ENCODE data around the gene WIZ. TPM values are rescaled to one million over a fixed set of nuclear protein-coding genes. Genes with fewer than 3 reads are reported as not detected.

WIZ gene
- total and polyA plus RNA-seq, 9 of the 15 experiments (the other 6 are each of a cell fraction or from before 2014, with no cell fraction given), result 0.06 to 37.5 (median 4.8) TPM

DNA sequence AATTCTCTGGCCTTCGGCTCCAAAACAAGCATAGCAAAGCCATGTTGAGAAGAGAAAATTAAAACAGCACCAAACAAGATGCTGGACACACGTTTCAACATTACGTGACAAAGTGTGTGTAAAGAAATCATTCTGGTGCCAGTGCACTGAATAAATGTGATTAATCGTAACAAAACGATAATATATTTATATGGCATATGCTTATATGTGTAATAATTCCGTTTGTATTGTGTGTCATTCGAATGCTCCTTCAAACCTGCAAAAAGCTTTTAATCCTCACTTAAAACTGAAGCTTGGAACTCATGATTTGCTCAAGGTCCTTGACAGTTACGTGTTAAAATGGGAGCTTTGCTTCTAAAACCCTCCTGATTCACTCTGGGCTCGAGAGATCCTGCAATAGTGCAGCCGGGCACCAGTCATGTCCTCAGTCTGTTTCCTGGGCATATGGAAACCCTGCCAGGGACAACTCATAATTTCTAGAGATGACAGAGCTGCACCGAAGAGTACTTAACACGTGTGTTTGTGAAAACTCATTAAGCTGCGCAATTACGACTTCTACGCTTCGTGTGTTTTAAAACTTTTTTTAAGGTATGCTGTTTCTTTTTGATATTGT lies 30.2 kb downstream of the WIZ start:
- peaks cover 7% of the 10 kb centered on the region for H4K20me1 ChIP-seq (replicated peaks; ENCODE audit: control insufficient read depth, insufficient read depth, low read length)
- in situ Hi-C loops (cut with MboI), result no loop called here
- H2AFZ ChIP-seq (ENCODE audit: low read depth, low read length), result peak overlapping the region; percentile 91
- ChIA-PET POLR2A (interaction anchor here (0.6 to 6.8 kb wide), 23 partner anchors 8 to 152 kb away, joined by 3 to 54 read pairs (median 4); partner anchors contain the start of genes AKAP8 and BRD4), CTCF (ENCODE audit: low intra/inter-chr PET ratio) (interaction anchor here (0.8 to 2.5 kb wide), 2 partner anchors 137 to 156 kb away, joined by 3 to 15 read pairs; no protein-coding TSS in a partner anchor)
- ATAC-seq (no peak), DNase-seq (ENCODE audit: extremely low read depth in 1 of 4, low spot score in 3 of 4) (peak in 1 of 4 experiments; percentile 18), FAIRE-seq (no peak)
- H3K79me2 ChIP-seq (ENCODE audit: control insufficient read depth, insufficient read depth, low read length), result peaks cover 42% of the 10 kb centered on the region
- H3K4me3 ChIP-seq, result peak overlapping the region; percentile 85
- peaks cover 4% of the 10 kb centered on the region for H3K9me1 ChIP-seq (ENCODE audit: control insufficient read depth, insufficient read depth, low read length)
- peak overlapping the region; percentile 65 to 67 for H3K9ac ChIP-seq (ENCODE audit: insufficient read depth in 1 of 2, low read depth in 2 of 2, low read length in 2 of 2)
- peak overlapping the region; percentile 91 for H3K4me2 ChIP-seq (ENCODE audit: insufficient read depth, low read length)
- no peaks in the 10 kb centered on the region for H3K9me3 ChIP-seq (replicated peaks; ENCODE audit: control insufficient read depth, insufficient read depth, low read depth, low read length)
- H3K36me3 ChIP-seq (ENCODE audit: control insufficient read depth, insufficient read depth, low read length), result peaks cover 49% of the 10 kb centered on the region
- no TSS peak for BruUV-seq (replicated peaks)
- H3K27me3 ChIP-seq (ENCODE audit: control insufficient read depth in 2 of 2, insufficient read depth in 2 of 2, low read length in 2 of 2), result no peaks in the 10 kb centered on the region
- peaks cover 12 to 29% of the 10 kb centered on the region in 2 experiments; a peak in 4 of 5 replicates for H3K4me1 ChIP-seq (replicated peaks in 1 of 2; ENCODE audit: control insufficient read depth in 2 of 2, insufficient read depth in 2 of 2, low read length in 2 of 2)
- intact Hi-C loops (cut with micrococcal nuclease), result loop anchor here (1.0 to 2.0 kb wide), 2 partner anchors 13 to 137 kb away; no protein-coding TSS in a partner anchor
- H3K27ac ChIP-seq (ENCODE audit: extremely low read depth, low read depth, low read length), result peak overlapping the region; percentile 18; the same call in 1 of the 3 replicates
- 19% methylated on average over 16 of the region's 16 CpGs for WGBS (ENCODE audit: insufficient coverage, low coverage, missing lambda C conversion rate)
- TF ChIP-seq ZNF3 (CRISPR knock-in tag; IDR thresholded peaks at IDR 0.05) (no peak), HNRNPLL (IDR thresholded peaks at IDR 0.05; ENCODE audit: low read depth, low read length, poor library complexity, severe bottlenecking) (peak; percentile 11), SMARCA4 (IDR thresholded peaks at IDR 0.05) (0 out of 2 replicates have a peak, but pooled peaks have one; percentile 7), ZNF24 (IDR thresholded peaks at IDR 0.05) (0 out of 2 replicates have a peak, but pooled peaks have one; percentile 21), ELF1 (tag; IDR thresholded peaks at IDR 0.05) (0 out of 2 replicates have a peak, but pooled peaks have one; percentile 23), ZNF121 (CRISPR knock-in tag; conservative IDR thresholded peaks at IDR 0.05) (no peak), HNRNPL (IDR thresholded peaks at IDR 0.05; ENCODE audit: low read depth, low read length) (peak; percentile 59; the same call in 1 of the 2 replicates), ZNF197 (CRISPR knock-in tag; IDR thresholded peaks at IDR 0.05; ENCODE audit: low read depth) (no peak), ZNF395 (CRISPR knock-in tag; IDR thresholded peaks at IDR 0.05) (peak; percentile 17), ZNF324 (CRISPR knock-in tag; IDR thresholded peaks at IDR 0.05) (0 out of 2 replicates have a peak, but pooled peaks have one; percentile 37), CBX5 (IDR thresholded peaks at IDR 0.05; ENCODE audit: borderline replicate concordance, low read depth) (no peak), THAP7 (CRISPR knock-in tag; IDR thresholded peaks at IDR 0.05) (0 out of 2 replicates have a peak, but pooled peaks have one; percentile 40)
- TF ChIP-seq, protein P1, sequence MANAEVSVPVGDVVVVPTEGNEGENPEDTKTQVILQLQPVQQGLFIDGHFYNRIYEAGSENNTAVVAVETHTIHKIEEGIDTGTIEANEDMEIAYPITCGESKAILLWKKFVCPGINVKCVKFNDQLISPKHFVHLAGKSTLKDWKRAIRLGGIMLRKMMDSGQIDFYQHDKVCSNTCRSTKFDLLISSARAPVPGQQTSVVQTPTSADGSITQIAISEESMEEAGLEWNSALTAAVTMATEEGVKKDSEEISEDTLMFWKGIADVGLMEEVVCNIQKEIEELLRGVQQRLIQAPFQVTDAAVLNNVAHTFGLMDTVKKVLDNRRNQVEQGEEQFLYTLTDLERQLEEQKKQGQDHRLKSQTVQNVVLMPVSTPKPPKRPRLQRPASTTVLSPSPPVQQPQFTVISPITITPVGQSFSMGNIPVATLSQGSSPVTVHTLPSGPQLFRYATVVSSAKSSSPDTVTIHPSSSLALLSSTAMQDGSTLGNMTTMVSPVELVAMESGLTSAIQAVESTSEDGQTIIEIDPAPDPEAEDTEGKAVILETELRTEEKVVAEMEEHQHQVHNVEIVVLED (CRISPR knock-in tag; IDR thresholded peaks at IDR 0.05), result 0 out of 2 replicates have a peak, but pooled peaks have one; percentile 11
- TF ChIP-seq, protein P2, sequence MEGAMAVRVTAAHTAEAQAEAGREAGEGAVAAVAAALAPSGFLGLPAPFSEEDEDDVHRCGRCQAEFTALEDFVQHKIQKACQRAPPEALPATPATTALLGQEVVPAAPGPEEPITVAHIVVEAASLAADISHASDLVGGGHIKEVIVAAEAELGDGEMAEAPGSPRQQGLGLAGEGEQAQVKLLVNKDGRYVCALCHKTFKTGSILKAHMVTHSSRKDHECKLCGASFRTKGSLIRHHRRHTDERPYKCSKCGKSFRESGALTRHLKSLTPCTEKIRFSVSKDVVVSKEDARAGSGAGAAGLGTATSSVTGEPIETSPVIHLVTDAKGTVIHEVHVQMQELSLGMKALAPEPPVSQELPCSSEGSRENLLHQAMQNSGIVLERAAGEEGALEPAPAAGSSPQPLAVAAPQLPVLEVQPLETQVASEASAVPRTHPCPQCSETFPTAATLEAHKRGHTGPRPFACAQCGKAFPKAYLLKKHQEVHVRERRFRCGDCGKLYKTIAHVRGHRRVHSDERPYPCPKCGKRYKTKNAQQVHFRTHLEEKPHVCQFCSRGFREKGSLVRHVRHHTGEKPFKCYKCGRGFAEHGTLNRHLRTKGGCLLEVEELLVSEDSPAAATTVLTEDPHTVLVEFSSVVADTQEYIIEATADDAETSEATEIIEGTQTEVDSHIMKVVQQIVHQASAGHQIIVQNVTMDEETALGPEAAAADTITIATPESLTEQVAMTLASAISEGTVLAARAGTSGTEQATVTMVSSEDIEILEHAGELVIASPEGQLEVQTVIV (CRISPR knock-in tag; IDR thresholded peaks at IDR 0.05; ENCODE audit: borderline replicate concordance), result no peak

All from K562 (cell line).